GM21717 (cell line): Measurements from ENCODE around the gene CPXM2.

Experiments used
- ATAC-seq: cut with Tn5 transposase; IDR thresholded peaks from one replicate; pipeline ENCODE4 v1.9.1; 2021; ENCODE audit warnings: mild to moderate bottlenecking, moderate library complexity; ENCODE audit not compliant: unreplicated experiment

The CPXM2 gene

GRCh38 chr10:123891144-123892071 is at the start of gene CPXM2:
TSS of gene CPXM2 (minus strand) at chr10:123891807. CDS start at chr10:123891659, 148 bp downstream.
- ATAC-seq: no peak

DNA sequence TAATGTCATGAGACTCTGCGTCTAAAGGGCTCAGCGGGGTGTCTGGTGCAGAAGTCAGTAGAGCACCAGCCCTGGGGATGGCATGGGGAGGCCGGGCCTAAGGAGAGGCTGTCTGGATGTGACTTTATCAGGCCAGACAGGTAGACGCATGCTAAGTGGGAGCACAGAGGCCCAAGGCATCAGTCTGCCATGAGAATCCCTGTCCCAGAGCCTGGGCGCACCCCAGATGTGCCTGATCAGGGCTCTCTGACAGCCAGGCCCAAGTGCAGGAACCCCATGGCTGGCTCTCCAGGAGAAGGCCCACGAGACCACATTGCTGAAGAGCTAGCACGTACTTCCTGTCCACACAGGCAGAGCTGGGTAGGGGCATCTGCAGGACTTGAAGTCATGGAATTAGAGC is 48.0 kb upstream of the CPXM2 start:
- ATAC-seq: no peak

DNA sequence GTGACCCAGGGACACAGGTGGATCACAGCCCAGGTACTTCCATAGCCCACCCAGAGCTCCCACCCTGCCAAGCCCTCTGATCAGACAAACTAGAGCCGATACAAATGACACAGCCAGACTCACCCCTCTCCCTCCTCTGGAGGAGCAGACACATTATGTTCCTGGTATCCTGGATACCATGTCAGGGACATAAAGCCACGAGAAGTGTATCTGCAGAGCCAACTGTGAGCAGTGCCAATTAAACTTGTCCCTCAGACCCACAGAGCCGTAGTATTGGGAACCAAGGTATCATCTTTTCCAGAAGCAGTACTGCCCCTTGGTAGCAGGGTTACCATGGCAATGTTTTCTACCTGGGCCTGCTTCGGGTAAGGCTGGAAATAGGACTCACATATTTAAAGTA is 47.3 kb upstream of the CPXM2 start:
- no peak for ATAC-seq

DNA sequence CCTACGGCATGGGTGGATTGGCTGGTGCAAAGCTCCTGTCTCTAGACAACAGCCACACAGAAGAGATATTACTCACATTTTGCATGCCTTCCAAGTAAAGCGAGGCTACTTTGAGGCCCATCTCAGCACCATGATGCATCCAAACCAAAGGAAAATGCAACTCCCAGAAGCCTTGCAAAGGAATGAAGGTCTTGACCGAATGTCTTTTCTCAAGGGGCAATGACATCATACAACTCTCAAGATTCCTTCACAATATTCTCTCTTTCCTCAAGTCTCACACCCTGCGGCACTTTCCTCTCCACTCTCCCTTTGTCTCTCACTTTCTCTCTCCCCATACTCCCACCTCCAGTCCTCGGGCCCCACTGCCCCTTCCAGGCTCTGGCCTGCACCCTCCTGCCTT is 44.8 kb upstream of the CPXM2 start:
- ATAC-seq: no peak

DNA sequence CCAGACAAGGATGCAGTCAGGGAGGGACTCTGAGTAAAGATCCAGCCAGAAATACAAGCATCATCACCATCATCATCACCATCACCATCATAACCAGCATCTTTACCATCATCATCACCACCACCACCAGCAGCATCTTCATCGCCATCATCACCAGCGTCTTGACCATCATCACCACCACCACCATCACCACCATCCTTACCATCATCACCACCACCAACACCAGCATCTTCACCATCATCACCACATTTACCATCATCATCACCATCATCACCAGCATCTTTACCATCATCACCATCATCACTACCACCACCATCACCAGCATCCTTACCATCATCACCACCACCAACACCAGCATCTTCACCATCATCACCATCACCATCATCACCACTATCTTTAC is 44.1 kb upstream of the CPXM2 start:
- ATAC-seq: no peak

DNA sequence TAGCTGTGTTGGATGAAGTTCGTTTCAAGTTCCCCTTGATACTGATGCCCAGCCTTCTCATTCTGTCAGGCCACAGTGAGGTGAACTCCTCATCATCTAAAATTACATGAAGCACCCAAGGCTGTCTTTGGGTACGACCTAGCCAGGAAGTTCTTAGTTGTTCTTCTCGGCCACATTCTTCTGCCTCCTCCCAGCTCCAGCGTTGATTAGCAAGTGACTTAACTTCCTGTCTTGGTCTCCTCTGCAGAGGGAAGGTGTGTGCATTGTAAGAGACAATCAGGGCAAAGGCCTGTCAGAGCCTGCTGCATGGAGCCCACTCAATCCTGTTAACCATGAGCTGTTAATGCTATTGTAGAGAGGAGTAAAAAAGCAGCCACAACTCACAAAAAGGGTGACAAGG is 43.2 kb upstream of the CPXM2 start:
- ATAC-seq: no peak

GRCh38 chr10:123930340-123931001 is 38.9 kb upstream of the CPXM2 start:
- no peak for ATAC-seq

DNA sequence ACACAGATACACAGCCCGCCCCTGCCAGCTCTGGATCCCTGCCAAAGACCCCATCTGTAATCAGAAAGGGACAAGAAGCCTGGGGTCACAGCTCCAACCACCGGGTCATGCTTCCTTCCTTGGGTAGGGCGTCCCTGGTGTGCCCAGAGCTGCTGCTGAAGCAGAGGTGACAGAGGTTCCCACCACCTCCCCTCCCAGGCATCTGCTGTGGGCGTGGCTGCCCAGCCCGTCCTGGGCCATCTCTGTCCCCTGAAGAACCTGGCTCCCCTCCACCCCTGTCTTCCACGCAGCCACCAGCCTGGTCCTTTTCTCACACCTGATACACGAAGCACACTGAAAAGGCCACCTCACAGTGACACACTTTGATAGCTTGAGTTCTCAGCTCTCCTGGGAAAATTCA is 38.2 kb upstream of the CPXM2 start:
- no peak for ATAC-seq

- ATAC-seq: no peak
Measured at GRCh38 chr10:123928427-123928826, 36.8 kb upstream of the CPXM2 start.

- no peak for ATAC-seq
Measured at GRCh38 chr10:123926401-123927264, 35.0 kb upstream of the CPXM2 start.

DNA sequence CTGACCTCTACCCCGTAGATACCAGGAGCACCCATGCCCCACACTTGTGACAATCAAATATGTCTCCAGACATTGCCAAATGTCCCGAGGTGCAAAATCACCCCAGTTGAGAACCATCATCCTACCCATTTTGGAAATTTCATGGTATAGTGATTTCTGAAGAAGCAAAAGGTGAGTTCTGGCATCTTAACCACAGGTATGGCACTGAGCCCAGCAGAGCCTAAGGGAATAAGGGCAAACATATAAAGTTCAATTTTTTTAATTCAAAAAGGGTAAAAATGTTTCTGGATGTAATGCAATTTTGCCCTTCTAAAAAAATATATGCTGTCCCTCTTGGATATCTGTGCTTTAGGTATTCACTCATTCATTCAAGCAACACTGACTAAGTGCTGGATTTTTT is 30.5 kb upstream of the CPXM2 start:
- no peak for ATAC-seq

- no peak for ATAC-seq
Measured at GRCh38 chr10:123916775-123917174, 25.2 kb upstream of the CPXM2 start.

DNA sequence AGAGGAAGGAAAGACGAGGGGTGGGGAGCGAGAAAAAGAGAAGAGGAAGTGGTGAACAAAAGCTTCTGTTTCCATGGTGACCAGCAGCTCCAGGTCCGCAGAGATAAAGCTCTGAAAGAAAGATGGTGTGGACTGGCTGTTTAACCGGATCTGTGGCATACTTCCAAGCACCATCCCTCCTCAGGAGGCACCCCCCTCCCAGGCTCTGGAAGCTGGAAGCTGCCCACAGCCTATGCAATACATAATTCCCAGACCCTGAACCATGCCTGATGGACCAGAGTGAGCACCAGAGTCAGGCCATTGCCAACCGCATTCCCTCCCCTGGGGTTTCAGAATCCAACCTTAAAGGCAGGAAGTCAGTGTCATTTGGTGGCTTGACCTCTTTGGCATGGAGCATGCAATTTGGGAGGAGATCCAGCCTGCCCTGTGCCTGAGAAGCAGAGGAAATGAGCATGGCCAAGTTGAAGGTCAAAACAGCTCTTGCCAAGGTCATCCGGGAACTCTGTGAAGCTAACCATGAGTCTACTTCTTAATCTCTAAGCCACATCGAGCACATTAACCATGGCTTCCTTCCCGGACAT is 22.2 kb upstream of the CPXM2 start:
- no peak for ATAC-seq

DNA sequence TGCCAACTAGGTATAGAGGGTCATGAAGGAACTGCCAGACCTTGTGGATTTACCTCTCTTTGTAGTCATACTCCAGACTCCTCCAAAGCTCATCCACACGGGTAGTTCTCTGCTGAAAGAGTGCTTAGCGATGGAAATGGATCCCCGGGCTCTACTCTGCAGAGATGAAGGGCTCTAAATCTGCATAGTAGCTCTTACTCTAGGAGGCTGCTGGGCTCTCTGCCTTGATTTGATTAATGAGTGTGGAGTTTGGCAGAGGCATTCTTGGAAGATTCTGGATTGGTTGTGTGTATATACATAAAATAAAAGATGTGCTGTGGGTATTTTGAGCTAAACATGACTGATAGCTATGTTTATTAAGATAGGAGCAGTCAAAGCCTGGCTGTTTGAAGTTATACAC is 21.3 kb upstream of the CPXM2 start:
- no peak for ATAC-seq

GRCh38 chr10:123912466-123912865 is 20.9 kb upstream of the CPXM2 start:
- no peak for ATAC-seq

GRCh38 chr10:123911866-123912265 is 20.3 kb upstream of the CPXM2 start:
- no peak for ATAC-seq

- ATAC-seq: no peak
Measured at GRCh38 chr10:123909866-123910265, 18.3 kb upstream of the CPXM2 start.

GRCh38 chr10:123909426-123909825 is 17.8 kb upstream of the CPXM2 start:
- no peak for ATAC-seq

DNA sequence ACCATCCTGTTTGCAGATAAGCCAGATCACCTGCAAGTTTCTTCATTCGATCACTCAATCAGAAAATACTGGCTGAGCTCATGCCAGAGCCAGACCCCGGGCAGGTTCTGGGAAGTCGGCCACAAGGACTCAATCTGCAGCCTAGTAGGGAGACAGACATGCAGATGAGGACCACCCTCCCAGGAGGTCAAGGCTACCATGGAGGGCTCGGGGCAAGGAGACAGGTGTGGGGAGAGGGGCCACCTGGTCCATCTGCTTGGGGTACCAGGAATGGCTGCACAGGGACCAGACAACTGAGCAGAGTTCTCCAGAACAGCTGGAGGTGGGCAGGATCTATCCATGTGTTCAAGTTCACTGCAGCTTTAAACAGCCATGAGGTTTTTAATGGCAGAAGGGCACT is 16.8 kb upstream of the CPXM2 start:
- no peak for ATAC-seq

GRCh38 chr10:123906884-123907652 is 15.5 kb upstream of the CPXM2 start:
- ATAC-seq: no peak
